Stomach smooth muscle (tissue), 2 donors: ENCODE results near the gene KCP.

Experiments used
- H3K27ac ChIP-seq: one replicate; pipeline ENCODE4 v1.7.0; 2013; ENCODE audit warnings: mild to moderate bottlenecking, low read length, inconsistent platforms
- H3K27me3 ChIP-seq, 2 donors: one replicate each; pipeline ENCODE4 v1.7.0; 2013; ENCODE audit warnings: low read length in 2 of 2; ENCODE audit not compliant: insufficient read depth in 2 of 2, control insufficient read depth in 1 of 2
- H3K36me3 ChIP-seq, 2 donors: one replicate each; pipeline ENCODE4 v1.7.0; 2013; ENCODE audit warnings: low read length in 2 of 2; ENCODE audit not compliant: control insufficient read depth in 2 of 2, insufficient read depth in 2 of 2
- H3K4me1 ChIP-seq: one replicate; pipeline ENCODE4 v1.7.0; 2013; ENCODE audit warnings: low read length; ENCODE audit not compliant: control insufficient read depth, insufficient read depth
- H3K4me3 ChIP-seq, 2 donors: one replicate each; pipeline ENCODE4 v1.7.0; 2013; ENCODE audit warnings: low read length in 2 of 2
- H3K9ac ChIP-seq, 2 donors: one replicate each; pipeline ENCODE4 v1.7.0; 2013; ENCODE audit warnings: low read length in 2 of 2, mild to moderate bottlenecking in 1 of 2
- H3K9me3 ChIP-seq, 2 donors: one replicate each; pipeline ENCODE4 v1.7.0; 2013; ENCODE audit warnings: low read length in 2 of 2; ENCODE audit not compliant: control insufficient read depth in 2 of 2
- donor health status: healthy.
- donor health status: Pancreatic carcinoma.

KCP gene

DNA sequence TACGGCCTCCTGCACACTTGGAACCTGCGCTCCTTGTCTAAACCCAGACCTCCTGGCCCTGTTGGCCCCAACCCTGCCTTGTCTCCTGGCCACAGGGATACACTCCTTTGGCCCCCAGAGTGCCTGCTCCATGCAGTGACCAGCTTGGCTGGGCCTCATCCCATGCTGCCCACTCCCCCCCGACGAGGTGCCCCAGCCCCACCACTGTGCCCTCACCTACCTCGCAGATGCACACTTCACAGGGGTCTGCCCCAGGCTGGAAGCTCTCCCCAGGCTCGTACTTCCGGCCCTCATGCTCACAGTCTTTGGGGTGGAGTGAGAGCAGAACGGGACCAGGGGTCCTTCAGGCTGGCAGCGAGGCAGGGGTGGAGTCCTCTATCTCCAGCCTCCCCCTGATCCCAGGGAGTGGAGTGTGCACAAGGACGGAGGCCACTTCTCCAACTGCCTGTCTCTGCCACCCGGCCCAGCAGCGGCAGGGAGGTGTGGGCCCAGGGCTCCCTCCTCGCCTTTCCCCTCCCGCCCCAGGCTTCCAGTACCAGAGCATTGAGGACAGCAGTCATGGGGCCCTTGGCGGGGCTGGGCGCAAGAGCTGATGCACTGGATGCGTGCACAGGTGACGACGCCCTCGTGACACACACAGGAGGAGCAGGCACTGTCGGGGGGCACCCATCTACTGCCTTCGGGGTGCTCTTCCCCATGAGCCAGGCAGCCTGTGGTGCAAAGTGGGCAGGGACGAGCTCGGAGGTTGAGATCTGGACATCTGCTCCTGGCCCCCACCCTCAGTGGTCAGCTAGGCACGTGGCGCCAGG lies 25.7 kb downstream of the KCP start:
- H3K27me3 ChIP-seq: peaks cover 0 to 5% of the 10 kb centered on the region in 2 donors
- H3K9me3 ChIP-seq: no peaks in the 10 kb centered on the region
- H3K4me1 ChIP-seq: no peaks in the 10 kb centered on the region
- H3K36me3 ChIP-seq: no peaks in the 10 kb centered on the region
- H3K4me3 ChIP-seq: no peak overlapping the region
- H3K9ac ChIP-seq: no peak overlapping the region
- H3K27ac ChIP-seq: no peak overlapping the region

DNA sequence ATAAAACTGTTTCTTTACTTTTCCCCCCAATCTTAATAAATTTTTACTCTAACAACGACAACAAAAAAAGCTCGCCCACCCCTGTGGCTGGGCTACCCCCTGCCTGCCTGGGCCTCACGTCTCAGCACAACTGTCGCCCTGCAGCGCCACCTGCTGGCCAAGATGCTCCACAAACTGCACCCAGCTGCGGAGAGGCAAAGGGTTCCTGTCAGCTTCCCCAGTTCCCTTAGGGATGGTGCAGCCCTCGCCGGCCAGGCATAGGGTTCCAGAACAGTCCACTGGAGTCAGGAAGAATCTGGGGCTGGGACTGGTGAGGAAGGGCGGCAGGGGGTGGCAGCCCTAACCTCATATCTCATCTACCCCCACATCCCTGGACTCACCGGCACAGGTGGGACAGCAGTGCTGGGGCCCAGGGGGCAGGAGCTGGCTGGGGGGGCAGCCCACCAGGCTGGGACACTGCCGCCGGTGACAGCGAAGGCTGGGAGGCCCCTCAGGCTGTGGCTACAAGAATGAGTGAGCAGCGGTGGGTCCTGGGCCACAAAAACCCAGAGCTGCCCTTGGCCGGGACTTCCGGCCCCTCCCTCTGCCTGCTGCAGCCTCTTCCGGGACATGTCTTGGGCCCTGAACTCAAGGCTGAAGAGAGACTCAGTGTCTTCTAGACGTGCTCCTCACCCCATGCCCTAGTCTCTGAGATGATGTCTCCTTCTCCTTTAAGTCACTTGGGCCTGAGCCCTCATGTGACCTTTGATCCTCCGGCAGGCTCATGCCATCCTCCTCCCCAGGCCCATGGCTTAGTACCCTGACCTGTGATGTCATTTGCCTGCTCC lies 26.7 kb downstream of the KCP start:
- Histone ChIP-seq H3K27me3 (peaks cover 0 to 5% of the 10 kb centered on the region in 2 donors), H3K4me1 (no peaks in the 10 kb centered on the region), H3K36me3 (no peaks in the 10 kb centered on the region), H3K27ac (no peak overlapping the region), H3K9ac (no peak overlapping the region), H3K9me3 (no peaks in the 10 kb centered on the region), H3K4me3 (no peak overlapping the region)

DNA sequence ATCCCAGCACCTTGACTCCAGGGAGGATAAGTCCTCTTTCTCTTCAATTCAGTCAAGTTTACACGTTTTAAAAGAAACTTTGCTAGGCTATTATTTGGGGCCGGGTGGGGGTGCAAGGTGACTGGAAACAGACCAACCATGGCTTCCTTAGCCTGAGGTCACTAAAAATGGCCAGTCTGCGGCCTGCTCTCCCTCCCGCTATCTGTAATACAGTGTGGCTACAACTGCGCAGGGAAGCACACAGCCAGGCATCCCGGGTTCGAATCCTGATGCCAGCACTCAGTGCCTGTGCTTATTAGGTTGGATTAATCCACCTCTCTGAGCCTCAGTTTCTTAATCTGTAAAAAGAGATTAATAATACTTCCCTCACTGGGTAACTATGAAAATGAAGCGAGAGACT lies 28.4 kb downstream of the KCP start:
- Histone ChIP-seq H3K9me3 (no peaks in the 10 kb centered on the region), H3K36me3 (no peaks in the 10 kb centered on the region), H3K27me3 (no peaks in the 10 kb centered on the region), H3K27ac (no peak overlapping the region), H3K4me1 (no peaks in the 10 kb centered on the region), H3K9ac (no peak overlapping the region), H3K4me3 (no peak overlapping the region)

DNA sequence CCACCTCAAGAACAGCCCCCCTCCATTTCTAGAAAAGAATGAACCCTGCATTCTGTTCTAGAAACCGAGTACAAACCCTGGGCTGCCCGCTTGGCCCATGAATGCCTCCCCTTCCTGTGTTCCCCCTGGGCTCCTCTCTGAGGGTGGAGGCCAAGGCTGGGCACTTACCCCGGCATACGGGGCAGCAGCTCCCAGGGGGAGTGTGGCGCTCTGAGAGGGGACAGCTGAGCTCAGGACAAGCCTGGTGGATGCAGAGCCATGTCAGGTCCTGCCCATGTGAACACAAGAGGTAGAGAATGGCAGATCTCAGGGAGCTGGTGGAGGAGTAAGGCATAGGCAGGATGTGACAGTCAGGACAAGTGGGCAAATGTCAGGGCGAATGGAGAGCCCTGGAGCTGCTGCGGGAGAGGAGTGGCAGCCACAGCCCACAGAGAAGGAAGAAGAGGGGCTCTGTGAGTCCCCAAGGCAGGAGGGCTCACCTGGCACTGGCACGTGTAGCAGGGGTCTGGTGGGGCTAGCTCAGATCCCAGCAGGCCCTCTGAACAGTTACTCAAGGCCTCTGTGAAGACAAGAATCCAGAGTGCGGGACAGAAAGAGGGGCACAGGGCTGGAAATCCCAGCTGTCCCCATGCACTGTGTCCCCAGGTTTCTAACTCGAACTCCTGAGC lies 28.9 kb downstream of the KCP start:
- no peak overlapping the region for H3K4me3 ChIP-seq
- H3K36me3 ChIP-seq: no peaks in the 10 kb centered on the region
- H3K4me1 ChIP-seq: no peaks in the 10 kb centered on the region
- H3K27ac ChIP-seq: no peak overlapping the region
- H3K27me3 ChIP-seq: no peaks in the 10 kb centered on the region
- H3K9me3 ChIP-seq: no peaks in the 10 kb centered on the region
- no peak overlapping the region for H3K9ac ChIP-seq

DNA sequence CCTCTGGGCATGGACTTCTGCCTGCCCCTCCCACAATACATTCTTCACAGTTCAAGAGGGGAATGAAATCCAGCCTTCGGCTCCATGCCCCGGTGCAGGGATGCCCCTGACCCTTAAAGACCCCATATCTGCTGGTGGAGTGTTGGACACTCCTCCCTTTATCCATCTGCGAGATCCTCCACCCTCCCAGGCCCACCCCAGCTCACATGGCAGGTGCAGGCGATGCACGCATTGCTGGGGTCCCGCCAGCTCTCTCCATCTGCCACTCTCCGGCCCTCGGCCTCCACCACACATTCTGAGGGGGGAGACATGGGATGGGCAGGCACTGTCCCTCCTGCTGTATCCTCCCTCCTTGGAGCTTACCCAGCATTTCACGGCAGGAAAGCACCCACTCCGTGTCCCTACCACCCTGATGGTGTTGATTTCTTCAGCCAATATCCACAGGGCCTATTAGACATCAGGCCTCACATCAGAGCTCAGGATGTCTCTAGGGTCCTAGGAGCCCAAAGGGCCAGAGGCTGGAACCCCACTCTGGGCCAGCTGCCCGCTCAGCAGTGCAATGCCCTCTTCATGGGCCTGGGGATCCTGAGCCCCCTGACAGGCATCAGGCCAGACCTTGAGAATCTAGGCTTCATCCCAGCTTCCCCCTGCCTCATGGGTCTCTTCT lies 29.6 kb downstream of the KCP start:
- Histone ChIP-seq H3K9me3 (no peaks in the 10 kb centered on the region), H3K36me3 (no peaks in the 10 kb centered on the region), H3K27ac (no peak overlapping the region), H3K27me3 (no peaks in the 10 kb centered on the region), H3K9ac (no peak overlapping the region), H3K4me3 (no peak overlapping the region), H3K4me1 (no peaks in the 10 kb centered on the region)

DNA sequence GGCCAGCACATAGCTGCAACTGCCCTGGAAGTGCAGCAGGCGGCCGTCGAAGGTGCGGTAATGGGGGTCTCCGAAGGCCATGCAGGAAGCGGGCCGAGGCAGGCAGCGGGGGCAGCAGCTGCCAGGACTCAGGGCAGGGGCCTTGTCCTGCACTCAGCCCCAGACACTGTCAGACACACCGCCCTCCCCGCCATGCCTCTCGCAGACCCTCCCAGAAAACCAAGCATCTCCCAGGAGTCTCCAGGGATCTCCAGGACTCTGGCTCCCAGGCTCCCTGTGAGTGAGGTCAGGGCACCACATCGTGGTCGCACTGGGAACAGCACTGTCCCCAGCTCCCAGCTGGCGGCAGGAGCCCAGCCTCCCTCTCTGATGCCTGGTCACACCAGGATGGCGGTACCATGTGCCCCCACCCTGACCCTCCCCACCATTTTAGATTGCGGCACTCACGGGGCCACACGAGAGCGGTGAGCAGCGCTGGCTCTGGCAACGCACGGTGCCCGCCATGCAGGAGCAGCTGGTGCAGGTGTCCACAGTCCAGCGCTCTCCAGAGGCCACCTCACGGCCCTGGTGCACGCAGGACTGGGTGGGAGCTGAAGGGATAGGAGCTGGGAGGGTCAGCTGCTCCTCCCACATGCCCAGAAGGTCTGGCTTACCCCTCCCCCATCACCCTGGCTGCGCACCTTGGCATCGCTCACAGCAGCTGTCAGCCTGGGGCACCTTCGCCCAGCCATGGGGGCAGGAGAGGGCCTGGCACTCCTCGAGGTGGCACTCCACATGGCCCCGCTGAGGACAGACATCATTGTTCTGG lies 30.4 kb downstream of the KCP start:
- Histone ChIP-seq H3K9me3 (no peaks in the 10 kb centered on the region), H3K4me1 (no peaks in the 10 kb centered on the region), H3K4me3 (no peak overlapping the region), H3K9ac (no peak overlapping the region), H3K27ac (no peak overlapping the region), H3K36me3 (no peaks in the 10 kb centered on the region), H3K27me3 (no peaks in the 10 kb centered on the region)

DNA sequence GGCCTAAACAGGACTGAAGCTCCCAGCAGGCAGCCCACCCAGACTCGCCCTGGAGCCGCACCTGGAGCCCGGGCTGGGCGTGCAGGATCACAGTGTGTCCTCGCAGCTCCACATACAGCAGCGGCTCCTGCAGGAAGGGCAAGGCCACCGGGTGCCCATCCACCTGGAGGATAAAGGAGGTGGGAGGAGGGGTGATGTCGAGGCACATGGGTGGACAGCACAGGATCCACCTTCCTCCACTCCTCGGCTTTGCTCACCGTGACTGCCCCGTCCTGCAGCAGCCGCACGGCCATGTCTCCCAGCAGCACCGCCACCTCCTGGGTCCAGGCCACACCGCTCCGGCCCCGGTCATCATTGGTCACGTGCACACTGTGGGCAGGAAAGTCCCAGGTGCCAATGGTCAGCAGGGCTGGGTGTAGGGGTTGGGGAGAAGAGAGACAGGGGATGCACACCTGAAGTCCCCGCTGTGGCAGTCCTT lies 31.0 kb downstream of the KCP start:
- H3K27me3 ChIP-seq: no peaks in the 10 kb centered on the region
- no peaks in the 10 kb centered on the region for H3K4me1 ChIP-seq
- no peaks in the 10 kb centered on the region for H3K9me3 ChIP-seq
- no peak overlapping the region for H3K9ac ChIP-seq
- no peak overlapping the region for H3K4me3 ChIP-seq
- no peaks in the 10 kb centered on the region for H3K36me3 ChIP-seq
- H3K27ac ChIP-seq: no peak overlapping the region

DNA sequence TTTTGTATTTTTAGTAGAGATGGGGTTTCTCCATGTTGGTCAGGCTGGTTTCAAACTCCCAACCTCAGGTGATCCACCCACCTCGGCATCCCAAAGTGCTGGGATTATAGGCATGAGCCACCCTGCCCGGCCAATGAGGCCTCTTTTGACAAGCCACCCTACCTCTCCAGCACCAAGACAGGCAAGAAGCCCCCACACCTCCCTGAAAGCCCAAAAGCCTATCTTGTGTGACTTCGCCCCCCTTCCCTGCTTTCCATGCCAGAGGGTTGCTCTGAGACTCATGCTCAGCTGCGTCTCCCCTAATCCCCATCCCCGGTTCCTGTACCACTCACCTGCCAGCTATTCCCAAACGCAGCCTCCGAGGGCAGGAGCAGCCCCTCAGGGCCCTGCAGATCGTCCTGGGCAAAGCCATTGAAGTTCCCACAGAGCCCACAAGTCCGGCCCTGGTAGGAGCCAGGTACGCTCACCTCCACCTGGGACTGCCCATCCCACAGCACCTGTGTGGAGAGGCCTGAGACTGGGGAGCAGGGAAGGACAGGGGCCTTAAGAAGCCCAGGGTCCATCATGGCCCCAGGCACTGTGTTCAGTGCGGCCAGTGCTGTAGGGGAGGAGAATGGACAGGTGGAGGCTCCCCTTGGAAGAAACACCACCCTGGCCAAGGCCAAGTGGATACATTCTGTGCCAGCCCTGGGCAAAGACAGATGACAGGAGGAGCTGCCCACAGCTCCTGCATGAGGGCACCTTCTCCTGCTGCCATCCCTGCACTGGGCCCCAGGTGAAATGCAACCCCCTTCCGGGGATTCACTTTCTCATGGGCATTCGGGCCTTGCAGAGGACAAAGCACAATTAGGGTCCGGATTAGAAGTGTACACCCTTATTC lies 32.0 kb downstream of the KCP start:
- no peaks in the 10 kb centered on the region for H3K9me3 ChIP-seq
- H3K36me3 ChIP-seq: no peaks in the 10 kb centered on the region
- no peaks in the 10 kb centered on the region for H3K27me3 ChIP-seq
- no peaks in the 10 kb centered on the region for H3K4me1 ChIP-seq
- no peak overlapping the region for H3K4me3 ChIP-seq
- H3K9ac ChIP-seq: no peak overlapping the region
- no peak overlapping the region for H3K27ac ChIP-seq

DNA sequence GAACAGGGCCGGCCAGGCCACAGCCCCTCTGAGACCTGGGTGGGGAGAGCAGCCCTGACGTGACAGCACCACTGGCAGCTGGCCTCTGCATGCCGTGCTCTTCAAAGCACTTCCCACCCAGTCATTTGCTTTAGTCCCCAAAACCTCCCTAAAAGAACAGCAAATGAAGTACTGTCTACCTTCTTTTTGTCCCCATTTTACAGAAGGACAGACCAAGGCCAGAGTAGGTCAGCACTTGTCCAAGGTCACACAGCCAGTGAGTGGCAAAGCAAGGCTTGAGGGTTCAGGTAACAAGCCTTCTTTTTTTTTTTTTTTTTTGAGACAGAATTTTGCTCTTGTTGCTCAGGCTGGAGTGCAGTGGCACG lies 32.8 kb downstream of the KCP start:
- Histone ChIP-seq H3K27me3 (no peaks in the 10 kb centered on the region), H3K36me3 (no peaks in the 10 kb centered on the region), H3K9ac (no peak overlapping the region), H3K27ac (no peak overlapping the region), H3K4me1 (no peaks in the 10 kb centered on the region), H3K9me3 (no peaks in the 10 kb centered on the region), H3K4me3 (no peak overlapping the region)
